Measurements from ENCODE around the gene STT3B.

DNA sequence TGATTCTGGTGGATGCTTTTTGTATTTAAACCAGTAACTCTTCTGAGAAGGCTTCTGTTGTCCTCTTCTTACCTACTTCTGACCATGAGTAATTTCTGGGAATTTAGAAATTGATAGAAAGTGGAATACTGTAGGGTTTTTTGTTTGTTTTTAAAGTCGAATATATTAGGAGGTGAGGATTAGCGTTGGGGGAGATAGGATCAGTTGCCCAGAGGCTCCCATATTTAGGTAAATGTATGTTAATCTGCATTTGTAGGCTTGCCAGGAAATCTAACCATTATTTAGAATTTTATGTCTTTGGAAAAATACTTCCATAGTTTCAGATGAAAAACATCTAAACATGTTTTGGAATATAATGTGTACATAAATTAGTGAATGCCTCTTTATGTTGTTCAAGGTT lies 6.1 kb downstream of the STT3B start:
- TF ChIP-seq POLR2AphosphoS5 (IDR thresholded peaks at IDR 0.05; ENCODE audit: low read depth, low read length) (no peak), POLR2A (IDR thresholded peaks at IDR 0.05; ENCODE audit: low read depth, low read length) (no peak), SPI1 (IDR thresholded peaks at IDR 0.05; ENCODE audit: low read depth, low read length) (no peak)

All from GM12891 (cell line).